NCI-H2227 (cell line): Measurements from ENCODE around the gene PLA2G1B.
"Not testable (repeated sequence)": the region's sequence is repeated elsewhere in the genome, so short reads cannot be mapped to it uniquely, and the experiment has no call there.

Source experiments
- DNase-seq: peaks from one replicate; lab custom pipeline; 2025; ENCODE audit not compliant: unreplicated experiment; lab: John Stamatoyannopoulos, UW

PLA2G1B gene

GRCh38 chr12:120359128-120359527, 31.5 kb upstream of the PLA2G1B start:
- no peak for DNase-seq

GRCh38 chr12:120358412-120359100, 31.0 kb upstream of the PLA2G1B start:
- peak; percentile 15 for DNase-seq

- no peak for DNase-seq
Observed at GRCh38 chr12:120357104-120357503, 29.5 kb upstream of the PLA2G1B start.

- peak; percentile 76 for DNase-seq
Observed at GRCh38 chr12:120356567-120357030, 29.0 kb upstream of the PLA2G1B start.

- no peak for DNase-seq
Observed at GRCh38 chr12:120353556-120354317, 26.2 kb upstream of the PLA2G1B start.

GRCh38 chr12:120353136-120353535, 25.6 kb upstream of the PLA2G1B start:
- DNase-seq: no peak

GRCh38 chr12:120352117-120352516, 24.5 kb upstream of the PLA2G1B start:
- DNase-seq: no peak

GRCh38 chr12:120350576-120351350, 23.2 kb upstream of the PLA2G1B start:
- DNase-seq: no peak

GRCh38 chr12:120347766-120348165, 20.2 kb upstream of the PLA2G1B start:
- no peak for DNase-seq

GRCh38 chr12:120346681-120347080, 19.1 kb upstream of the PLA2G1B start:
- DNase-seq: no peak

GRCh38 chr12:120346031-120346430, 18.5 kb upstream of the PLA2G1B start:
- no peak for DNase-seq

GRCh38 chr12:120343692-120344091, 16.1 kb upstream of the PLA2G1B start:
- no peak for DNase-seq

- no peak for DNase-seq
Observed at GRCh38 chr12:120343039-120343537, 15.5 kb upstream of the PLA2G1B start.

- DNase-seq: no peak
Observed at GRCh38 chr12:120342175-120343038, 14.8 kb upstream of the PLA2G1B start.

GRCh38 chr12:120339256-120339655, 11.7 kb upstream of the PLA2G1B start:
- peak; percentile 62 for DNase-seq

- no peak for DNase-seq
Observed at GRCh38 chr12:120337730-120338129, 10.2 kb upstream of the PLA2G1B start.

- DNase-seq: not testable (repeated sequence)
Observed at GRCh38 chr12:120336392-120336791, 8.8 kb upstream of the PLA2G1B start.

- DNase-seq: not testable (repeated sequence)
Observed at GRCh38 chr12:120335447-120335846, 7.9 kb upstream of the PLA2G1B start.

- no peak for DNase-seq
Observed at GRCh38 chr12:120332523-120332922, 4.9 kb upstream of the PLA2G1B start.

GRCh38 chr12:120332041-120332440, 4.5 kb upstream of the PLA2G1B start:
- no peak for DNase-seq
